ENCODE results near the gene ELN.

Gene ELN

GRCh38 chr7:74026406-74026902 is 1.5 kb upstream of the ELN start:
- no peak for DNase-seq

GRCh38 chr7:74026903-74027682 is 880 bp upstream of the ELN start:
- DNase-seq, result peak; percentile 57

GRCh38 chr7:74028321-74028838 is 407 bp downstream of the ELN start:
- no peak for DNase-seq

- no peak for DNase-seq
These were observed 1.3 kb downstream of the ELN start for GRCh38 chr7:74029089-74029785.

- DNase-seq, result no peak
These were observed 2.0 kb downstream of the ELN start for GRCh38 chr7:74029991-74030415.

- no peak for DNase-seq
These were observed 2.9 kb downstream of the ELN start for GRCh38 chr7:74030861-74031260.

GRCh38 chr7:74031403-74032190 is 3.6 kb downstream of the ELN start:
- no peak for DNase-seq

- no peak for DNase-seq
These were observed 4.2 kb downstream of the ELN start for GRCh38 chr7:74032191-74032490.

- DNase-seq, result no peak
These were observed 4.8 kb downstream of the ELN start for GRCh38 chr7:74032624-74033371.

GRCh38 chr7:74033372-74034311 is 5.7 kb downstream of the ELN start:
- DNase-seq, result no peak

- DNase-seq, result no peak
These were observed 9.6 kb downstream of the ELN start for GRCh38 chr7:74037609-74038008.

GRCh38 chr7:74038194-74038961 is 10.4 kb downstream of the ELN start:
- DNase-seq, result no peak

- no peak for DNase-seq
These were observed 11.4 kb downstream of the ELN start for GRCh38 chr7:74039337-74039736.

- DNase-seq, result no peak
These were observed 12.3 kb downstream of the ELN start for GRCh38 chr7:74040101-74040790.

- DNase-seq, result no peak
These were observed 13.0 kb downstream of the ELN start for GRCh38 chr7:74040791-74041520.

- DNase-seq, result no peak
These were observed 15.0 kb downstream of the ELN start for GRCh38 chr7:74042746-74043522.

GRCh38 chr7:74043523-74043951 is 15.6 kb downstream of the ELN start:
- no peak for DNase-seq
